Transverse colon (tissue), 3 donors: Measurements from ENCODE around the gene DIO3.

Source experiments
- CTCF ChIP-seq, 5 experiments: fragments of 200-600 bp in 3 of 5; fragments of 450-650 bp in 2 of 5; sonication (generic) in 3 of 5; IDR thresholded peaks; 1 replicate in 2 of 5; 2 replicates in 3 of 5; pipeline ENCODE4 v1.5.1; 2016 to 2017; ENCODE audit warnings: antibody characterized with exemption in 5 of 5, inconsistent platforms in 3 of 5, mild to moderate bottlenecking in 2 of 5, moderate library complexity in 1 of 5
- EP300 ChIP-seq: sonication (generic); formaldehyde crosslinking; IDR thresholded peaks from one replicate; pipeline ENCODE4 v1.6.1; 2017; ENCODE audit warnings: antibody characterized with exemption, low read depth
- POLR2A ChIP-seq: fragments of 450-650 bp; IDR thresholded peaks from one replicate; pipeline ENCODE4 v1.6.1; 2016; ENCODE audit warnings: antibody characterized with exemption, mild to moderate bottlenecking, moderate library complexity

DNA sequence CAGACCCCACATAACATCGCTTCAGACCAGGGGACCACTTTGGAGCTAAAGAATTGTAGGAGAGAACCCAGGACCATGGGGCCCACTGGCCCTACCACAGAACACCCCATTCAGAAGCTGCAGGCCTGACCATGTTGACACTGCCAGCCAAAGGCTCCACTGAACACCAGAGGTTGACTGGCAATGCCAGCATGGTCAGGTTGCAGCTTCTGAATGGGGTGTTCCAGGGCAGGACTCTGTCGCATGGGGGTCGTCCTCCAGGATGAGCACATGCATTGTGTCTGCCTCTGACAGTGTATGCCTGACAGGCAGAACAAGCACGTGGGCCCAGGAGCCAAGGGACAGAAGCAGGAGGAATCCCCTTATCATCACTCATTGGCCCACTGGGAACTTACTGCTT is 34.1 kb downstream of the DIO3 start:
- TF ChIP-seq POLR2A (no peak), CTCF (IDR thresholded peaks at IDR 0.05) (no peak), EP300 (no peak)
